ENCODE data around the gene ARSB.

DNA sequence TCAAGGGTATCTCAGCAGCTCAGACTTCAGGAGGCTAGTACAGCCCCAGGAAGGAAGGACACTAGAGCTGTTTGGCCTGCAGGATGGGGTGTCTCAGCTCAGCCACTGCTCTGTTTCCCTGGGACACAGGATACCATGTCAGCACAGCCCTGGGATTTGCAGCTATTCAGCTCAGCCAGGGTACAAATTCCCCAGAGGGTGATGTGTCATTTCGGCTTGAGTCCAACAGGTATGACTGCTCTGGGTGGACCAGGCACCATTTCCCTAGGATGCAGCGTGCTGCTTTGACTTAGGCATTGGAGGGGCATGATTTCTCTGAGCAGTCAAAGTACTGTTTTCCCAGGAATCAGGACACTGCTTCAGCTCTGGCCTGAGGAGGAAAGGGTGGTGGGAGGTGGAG, 130.1 kb downstream of the ARSB start:
- TF ChIP-seq, protein P1, sequence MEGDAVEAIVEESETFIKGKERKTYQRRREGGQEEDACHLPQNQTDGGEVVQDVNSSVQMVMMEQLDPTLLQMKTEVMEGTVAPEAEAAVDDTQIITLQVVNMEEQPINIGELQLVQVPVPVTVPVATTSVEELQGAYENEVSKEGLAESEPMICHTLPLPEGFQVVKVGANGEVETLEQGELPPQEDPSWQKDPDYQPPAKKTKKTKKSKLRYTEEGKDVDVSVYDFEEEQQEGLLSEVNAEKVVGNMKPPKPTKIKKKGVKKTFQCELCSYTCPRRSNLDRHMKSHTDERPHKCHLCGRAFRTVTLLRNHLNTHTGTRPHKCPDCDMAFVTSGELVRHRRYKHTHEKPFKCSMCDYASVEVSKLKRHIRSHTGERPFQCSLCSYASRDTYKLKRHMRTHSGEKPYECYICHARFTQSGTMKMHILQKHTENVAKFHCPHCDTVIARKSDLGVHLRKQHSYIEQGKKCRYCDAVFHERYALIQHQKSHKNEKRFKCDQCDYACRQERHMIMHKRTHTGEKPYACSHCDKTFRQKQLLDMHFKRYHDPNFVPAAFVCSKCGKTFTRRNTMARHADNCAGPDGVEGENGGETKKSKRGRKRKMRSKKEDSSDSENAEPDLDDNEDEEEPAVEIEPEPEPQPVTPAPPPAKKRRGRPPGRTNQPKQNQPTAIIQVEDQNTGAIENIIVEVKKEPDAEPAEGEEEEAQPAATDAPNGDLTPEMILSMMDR (conservative IDR thresholded peaks at IDR 0.05): no peak
- TF ChIP-seq EZH2 (IDR thresholded peaks at IDR 0.05; ENCODE audit: low read depth): no peak

Data from PC-9 (cell line).